ENCODE data around the gene SOX18. TPM values are rescaled to one million over a fixed set of nuclear protein-coding genes. Genes with fewer than 3 reads are reported as not detected.

SOX18 gene
- total and polyA plus RNA-seq, 2 of the 13 experiments (the other 11 are each of a cell fraction or from before 2014, with no cell fraction given): 1.6 to 1.9 TPM

- TF ChIP-seq ZNF383 (CRISPR knock-in tag; IDR thresholded peaks at IDR 0.05; ENCODE audit: borderline replicate concordance) (no peak), HNRNPL (IDR thresholded peaks at IDR 0.05; ENCODE audit: low read depth, low read length) (no peak; the same call in 1 of the 2 replicates)
These were observed 10.7 kb downstream of the SOX18 start (continued) for GRCh38 chr20:64038565-64039292.

- TF ChIP-seq HMGXB3 (CRISPR knock-in tag; IDR thresholded peaks at IDR 0.05; ENCODE audit: borderline replicate concordance): no peak
- peak; percentile 69 for TF ChIP-seq RBFOX2 (IDR thresholded peaks at IDR 0.05; ENCODE audit: low read depth, low read length)
- peak; percentile 1 for TF ChIP-seq AGO1 (IDR thresholded peaks at IDR 0.05; ENCODE audit: low read depth, low read length, poor library complexity, severe bottlenecking)
- TF ChIP-seq AGO2 (optimal IDR thresholded peaks at IDR 0.05; ENCODE audit: low read depth, low read length): peak; percentile 47
- BruUV-seq (replicated peaks): no TSS peak
These were observed 11.2 kb downstream of the SOX18 start for GRCh38 chr20:64038224-64038564.

More at GRCh38 chr20:64038224-64038564, 11.2 kb downstream of the SOX18 start:
- peaks cover 8 to 10% of the 10 kb centered on the region in 2 experiments; a peak in 3 of 5 replicates for H3K36me3 ChIP-seq (replicated peaks in 1 of 2; ENCODE audit: control insufficient read depth in 1 of 2, insufficient read depth in 2 of 2, low read length in 2 of 2)
- 98% methylated on average over 30 of the region's 30 CpGs for WGBS (ENCODE audit: low lambda C conversion rate)
- no peak overlapping the region for H3K4me3 ChIP-seq (replicated peaks in 1 of 3; ENCODE audit: insufficient read depth in 1 of 3, low read depth in 2 of 3, low read length in 3 of 3)
- peaks cover 18% of the 10 kb centered on the region for H3K79me2 ChIP-seq (ENCODE audit: insufficient read depth, low read length)
- DNase-seq (ENCODE audit: low spot score) (no peak), FAIRE-seq (no peak), ATAC-seq (no peak)
- intact Hi-C loops (cut with micrococcal nuclease; ENCODE audit: unreplicated experiment) (no loop called here), in situ Hi-C loops (cut with HindIII; ENCODE audit: extremely low pct_ligation_motif_present, low pct_unique_long_range_greater_than_20kb) (no loop called here)
- no peak overlapping the region for H3K4me2 ChIP-seq (ENCODE audit: low read depth, low read length)
- H3K9me3 ChIP-seq (ENCODE audit: low read length): no peaks in the 10 kb centered on the region
- H3K4me1 ChIP-seq (ENCODE audit: insufficient read depth, low read length): peaks cover 65% of the 10 kb centered on the region
- H4K20me1 ChIP-seq (ENCODE audit: insufficient read depth, low read length): no peaks in the 10 kb centered on the region
- no peak overlapping the region for H3K9ac ChIP-seq (ENCODE audit: insufficient read depth, low read depth, low read length)
- no peak overlapping the region for H3K27ac ChIP-seq (ENCODE audit: extremely low read length, insufficient read depth, low read length)
- H3K27me3 ChIP-seq (ENCODE audit: control insufficient read depth in 1 of 2, insufficient read depth in 2 of 2, low read length in 2 of 2): no peaks in the 10 kb centered on the region
- H2AFZ ChIP-seq (ENCODE audit: low read length): no peak overlapping the region
- CTCF ChIA-PET (ENCODE audit: low intra/inter-chr PET ratio, low total read pairs): no interaction called here
- POLR2A ChIA-PET: interaction anchor here (4.6 to 10.1 kb wide), 2 partner anchors 15 to 58 kb away, joined by 32 to 252 read pairs; partner anchors contain the start of genes PRPF6, SAMD10 and SOX18

Measured in HepG2 (cell line).